NCI-H2029 (cell line): ENCODE measurements around the gene JAM2.
A peak's percentile ranks its signal among the peaks of the same experiment; 100 is the strongest.

Experiments
- DNase-seq: peaks from one replicate; lab custom pipeline; 2025; lab: John Stamatoyannopoulos, UW

Gene JAM2

GRCh38 chr21:25717491-25718147 lies 78.6 kb downstream of the JAM2 start:
- DNase-seq: no peak

- no peak for DNase-seq
Measured at GRCh38 chr21:25721987-25722386, 82.9 kb downstream of the JAM2 start.

- DNase-seq: no peak
Measured at GRCh38 chr21:25722631-25723030, 83.6 kb downstream of the JAM2 start.

GRCh38 chr21:25732091-25732760 lies 93.2 kb downstream of the JAM2 start:
- no peak for DNase-seq

GRCh38 chr21:25733859-25734653 lies 95.0 kb downstream of the JAM2 start:
- DNase-seq: no peak

- no peak for DNase-seq
Measured at GRCh38 chr21:25734654-25734903, 95.5 kb downstream of the JAM2 start.

GRCh38 chr21:25734904-25735645 lies 96.0 kb downstream of the JAM2 start, which contains the start of the genes ATP5PF and GABPA:
Gene ATP5PF, minus strand, starts transcription at chr21:25734904. Its CDS starts 5,110 bp downstream, at chr21:25729794.
Gene GABPA, plus strand, starts transcription at chr21:25734972. Its CDS starts 6,627 bp downstream, at chr21:25741599.
- peak; percentile 98 for DNase-seq

GRCh38 chr21:25735646-25736597 lies 96.9 kb downstream of the JAM2 start:
- peak; percentile 83 for DNase-seq

GRCh38 chr21:25737421-25737820 lies 98.4 kb downstream of the JAM2 start:
- no peak for DNase-seq

GRCh38 chr21:25742900-25743299 lies 103.8 kb downstream of the JAM2 start:
- no peak for DNase-seq

GRCh38 chr21:25744854-25745253 lies 105.8 kb downstream of the JAM2 start:
- no peak for DNase-seq

- no peak for DNase-seq
Measured at GRCh38 chr21:25750085-25750484, 111.0 kb downstream of the JAM2 start.

- no peak for DNase-seq
Measured at GRCh38 chr21:25752416-25752815, 113.4 kb downstream of the JAM2 start.

- DNase-seq: no peak
Measured at GRCh38 chr21:25756190-25756932, 117.3 kb downstream of the JAM2 start.

- no peak for DNase-seq
Measured at GRCh38 chr21:25757531-25757930, 118.5 kb downstream of the JAM2 start.

- DNase-seq: no peak
Measured at GRCh38 chr21:25759573-25759972, 120.5 kb downstream of the JAM2 start.

GRCh38 chr21:25760061-25760460 lies 121.0 kb downstream of the JAM2 start:
- DNase-seq: no peak

- no peak for DNase-seq
Measured at GRCh38 chr21:25760677-25761076, 121.6 kb downstream of the JAM2 start.

- DNase-seq: no peak
Measured at GRCh38 chr21:25764065-25764464, 125.0 kb downstream of the JAM2 start.
